HG03460 (cell line): ENCODE measurements around the gene RGCC.
A peak's percentile ranks its signal among the peaks of the same experiment; 100 is the strongest.
"Not testable (repeated sequence)": the region's sequence is repeated elsewhere in the genome, so short reads cannot be mapped to it uniquely, and the experiment has no call there.

ENCODE experiments used
- ATAC-seq: cut with Tn5 transposase; IDR thresholded peaks from one replicate; pipeline ENCODE4 v1.9.1; 2021; ENCODE audit not compliant: unreplicated experiment

The RGCC gene, protein sequence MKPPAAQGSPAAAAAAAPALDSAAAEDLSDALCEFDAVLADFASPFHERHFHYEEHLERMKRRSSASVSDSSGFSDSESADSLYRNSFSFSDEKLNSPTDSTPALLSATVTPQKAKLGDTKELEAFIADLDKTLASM

DNA sequence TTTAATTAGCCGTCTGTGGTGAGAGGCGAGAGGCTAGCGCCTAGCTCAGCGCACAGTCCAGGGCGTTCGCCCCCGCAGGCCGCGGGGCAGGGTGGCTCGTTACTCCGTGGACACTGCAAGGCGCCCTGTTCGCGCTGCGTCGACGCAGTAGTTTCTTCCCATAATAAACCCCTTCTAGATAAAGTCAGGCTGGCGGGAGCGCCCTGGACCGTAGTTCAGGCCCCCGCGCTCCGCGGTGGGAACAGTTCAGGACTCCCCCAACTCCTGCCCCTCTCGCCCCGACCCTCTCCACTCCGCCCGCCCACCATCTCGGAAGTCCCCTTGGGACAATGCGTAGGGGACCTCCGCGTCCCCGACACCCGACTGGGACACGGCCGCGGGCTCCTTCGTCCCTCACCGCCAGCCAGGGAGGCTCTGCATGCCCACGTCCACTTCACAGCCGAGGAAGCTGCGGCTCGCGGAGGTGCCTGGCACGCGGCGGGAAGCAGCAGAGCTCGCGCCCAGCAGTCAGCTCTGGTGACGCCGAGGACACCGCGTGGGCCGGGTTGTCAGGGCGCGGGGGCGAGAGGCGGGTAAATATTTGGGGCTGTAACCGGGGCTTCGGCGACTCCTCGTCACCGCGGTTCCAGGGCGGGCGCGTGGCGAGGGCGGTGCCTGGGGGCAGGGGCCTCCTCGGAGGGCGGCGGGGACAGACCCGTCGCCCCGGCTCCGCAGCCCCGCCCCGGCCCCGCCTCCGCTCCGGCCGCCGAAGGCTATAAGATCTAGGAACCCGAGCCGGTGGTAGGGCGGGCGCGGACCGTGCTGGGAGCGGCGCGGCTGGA, at the start of gene RGCC:
Gene RGCC, plus strand, starts transcription at position 783 of the 821 bp plus-strand sequence. CDS start 158 bp downstream, outside the sequence.
- ATAC-seq, result peak; percentile 54

DNA sequence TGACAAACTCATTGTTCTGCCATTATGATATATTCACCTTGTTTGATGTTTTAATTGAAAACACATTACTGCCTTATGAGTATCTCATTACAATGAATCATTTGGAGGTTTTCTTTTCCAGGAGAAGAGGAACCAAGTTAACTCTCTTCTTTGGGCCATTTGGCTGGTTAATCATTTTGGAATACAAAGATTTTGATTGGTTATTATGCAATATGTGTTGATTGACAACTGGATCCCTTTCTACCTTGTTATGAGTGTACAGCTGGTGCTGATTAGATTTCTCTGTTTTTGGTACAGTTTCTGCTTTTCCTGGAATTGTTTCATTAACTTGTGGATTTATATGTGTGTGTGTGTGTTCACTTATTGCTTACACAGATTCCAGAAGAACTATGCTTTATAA, 49.2 kb upstream of the RGCC start:
- no peak for ATAC-seq

DNA sequence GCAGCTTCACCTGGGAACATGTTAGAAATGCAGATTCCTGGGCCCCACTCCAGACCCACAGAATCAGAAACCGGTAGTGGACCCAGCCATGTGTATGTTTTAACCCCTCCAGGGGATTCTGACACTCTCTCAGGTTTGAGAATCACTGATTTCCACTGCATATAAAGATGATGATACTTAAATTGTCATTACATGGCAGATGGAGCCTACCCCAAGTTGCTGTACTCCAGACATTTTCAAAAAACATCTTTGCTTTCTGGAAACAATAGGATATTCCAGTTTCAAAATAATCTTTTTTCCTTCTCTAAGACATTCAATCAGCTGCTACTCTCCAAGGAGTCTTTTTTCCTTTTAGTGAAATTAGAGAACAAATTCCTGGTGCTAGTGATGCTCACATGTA, 48.6 kb upstream of the RGCC start:
- ATAC-seq, result no peak

DNA sequence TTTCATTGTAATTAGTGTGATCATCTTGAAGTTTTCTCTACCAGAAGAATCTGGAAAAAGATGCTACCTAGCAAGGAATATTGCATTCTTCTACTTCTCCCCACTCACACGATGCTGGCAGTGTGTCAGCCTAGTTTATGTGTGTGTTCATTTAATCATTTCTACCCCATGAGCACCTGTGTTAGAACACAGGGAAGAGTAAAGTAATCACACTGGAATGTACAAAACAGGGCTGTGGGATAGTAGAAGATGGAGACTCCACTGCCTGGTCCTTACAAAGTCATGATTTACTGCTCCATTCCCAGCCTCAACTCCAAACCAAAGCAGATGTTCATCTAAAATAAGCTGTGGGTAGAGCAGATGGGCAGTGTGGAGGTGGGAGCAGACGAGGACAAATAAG, 47.7 kb upstream of the RGCC start:
- no peak for ATAC-seq

DNA sequence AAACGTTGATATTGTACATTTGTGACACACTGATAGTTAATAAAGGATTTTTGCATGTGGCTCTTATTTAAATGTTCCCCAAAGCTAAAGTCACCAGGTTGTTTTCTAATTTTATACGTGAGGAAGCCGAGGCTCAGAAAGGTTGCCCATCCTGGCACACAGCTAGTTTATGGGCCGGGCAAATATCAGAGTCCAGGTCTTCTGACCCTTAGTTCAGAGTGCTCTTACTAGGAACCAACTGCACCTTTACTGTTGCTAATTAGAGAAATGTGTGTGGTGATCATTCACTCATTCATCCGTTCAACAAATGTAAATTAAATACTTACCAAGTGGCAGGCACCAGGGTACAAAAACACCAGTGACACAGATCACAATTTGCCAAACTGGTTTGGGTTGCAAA, 46.3 kb upstream of the RGCC start:
- ATAC-seq, result no peak

DNA sequence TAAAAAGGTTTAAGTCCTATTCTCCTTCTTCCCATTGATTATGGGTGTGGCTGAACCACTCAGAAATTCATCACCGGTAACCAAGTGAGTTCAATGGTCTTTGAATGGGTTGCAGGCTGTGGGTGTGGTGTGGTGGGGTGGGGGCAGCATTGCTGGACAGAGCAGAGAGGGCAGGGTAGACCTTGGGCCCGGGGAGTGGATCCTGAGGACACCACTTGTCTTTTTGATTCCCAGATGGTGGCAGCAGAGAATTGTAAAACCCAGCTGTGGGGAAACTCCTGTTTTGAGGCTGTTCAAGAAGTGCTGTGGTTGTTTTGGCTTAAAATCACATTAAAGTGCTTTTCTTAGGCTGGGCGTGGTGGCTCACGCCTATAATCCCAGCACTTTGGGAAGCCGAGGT, 45.8 kb upstream of the RGCC start:
- ATAC-seq, result no peak

DNA sequence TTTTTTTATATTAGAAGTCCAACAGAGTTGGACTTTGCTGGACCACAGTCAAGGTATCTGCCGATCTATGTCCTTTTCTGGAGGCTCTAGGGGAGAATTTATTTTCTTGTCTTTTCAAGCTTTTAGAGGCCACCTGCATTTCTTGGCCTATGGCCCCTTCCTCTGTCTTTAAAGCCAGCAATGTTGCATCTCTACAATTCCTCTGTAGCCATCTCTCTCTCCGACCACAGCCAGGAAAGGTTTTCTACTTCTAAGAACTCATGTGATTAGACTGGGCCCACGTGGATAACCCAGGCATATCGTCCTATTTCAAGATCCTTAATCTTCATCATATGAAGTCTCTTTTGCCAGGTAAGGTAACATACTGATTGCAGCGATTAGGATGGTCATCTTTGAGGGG, 43.5 kb upstream of the RGCC start:
- no peak for ATAC-seq

DNA sequence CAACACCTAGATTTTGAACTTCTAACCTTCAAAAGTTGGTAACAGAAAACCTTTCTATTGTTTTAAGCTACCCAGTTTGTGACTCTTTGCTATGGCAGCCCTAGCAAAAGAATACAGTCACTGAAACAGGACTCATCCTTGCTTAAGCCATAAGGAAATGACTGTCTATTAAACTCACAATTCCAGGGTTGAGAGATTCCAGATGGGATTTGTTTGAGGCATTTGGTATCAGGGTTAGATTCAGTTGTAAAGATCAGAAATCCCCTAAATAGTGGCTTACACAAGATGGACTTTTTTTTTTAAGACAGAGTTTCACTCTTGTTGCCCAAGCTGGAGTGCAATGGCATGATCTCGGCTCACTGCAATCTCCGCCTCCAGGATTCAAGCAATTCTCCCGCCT, 41.1 kb upstream of the RGCC start:
- no peak for ATAC-seq

DNA sequence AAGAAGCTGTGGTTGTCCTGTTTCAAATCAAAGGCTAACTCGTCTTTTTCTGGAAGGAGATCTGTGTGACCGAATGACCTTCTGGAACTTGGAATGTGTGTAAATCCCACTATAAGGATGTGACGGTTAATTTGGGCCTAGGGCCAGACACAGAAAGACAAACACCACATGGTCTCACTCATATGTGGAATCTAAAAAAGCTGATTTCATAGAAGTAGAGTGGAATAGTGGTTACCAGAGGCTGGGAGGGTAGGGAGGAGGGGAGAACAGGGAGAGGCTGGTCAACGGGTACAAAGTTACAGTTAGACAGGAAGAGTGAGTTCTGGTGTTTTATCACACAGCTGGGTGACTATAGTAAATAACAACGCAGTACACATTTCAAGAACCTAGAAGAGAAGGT, 39.3 kb upstream of the RGCC start:
- no peak for ATAC-seq

DNA sequence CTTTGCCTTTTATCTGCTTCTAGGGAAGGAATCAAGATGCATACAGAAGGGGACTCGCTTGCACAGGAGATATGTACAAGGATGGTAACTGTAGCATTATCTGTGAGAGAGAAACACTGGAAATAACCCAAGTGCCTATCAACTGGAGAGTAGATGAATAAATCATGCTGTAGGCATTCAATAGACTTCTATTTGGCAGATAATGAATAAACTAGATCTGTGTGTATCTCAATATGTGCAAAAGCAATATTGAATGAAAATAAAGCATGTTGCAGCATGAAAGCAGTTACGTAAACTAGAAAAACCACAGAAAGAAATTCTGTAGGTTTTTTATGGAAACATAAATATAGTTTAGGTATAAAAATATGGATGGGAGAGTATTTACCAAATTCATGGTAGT, 38.6 kb upstream of the RGCC start:
- no peak for ATAC-seq

DNA sequence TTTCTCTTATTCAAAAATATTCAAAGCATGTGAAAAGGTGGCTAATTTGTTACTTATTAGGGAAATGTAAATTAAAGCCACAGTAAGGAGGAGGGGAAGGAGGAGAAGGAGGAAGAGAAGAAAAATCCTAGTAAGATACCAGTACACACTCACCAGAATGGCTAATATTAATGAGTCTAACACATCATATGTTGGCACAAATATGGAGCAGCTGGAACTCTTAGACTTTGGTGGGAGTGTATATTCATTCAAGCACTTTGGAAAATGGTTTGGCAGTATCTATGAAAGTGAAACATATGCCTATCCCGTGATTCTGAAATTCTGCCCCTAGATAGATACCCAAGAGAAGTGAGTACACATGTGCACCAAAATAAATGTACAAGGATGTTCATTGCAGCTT, 38.1 kb upstream of the RGCC start:
- ATAC-seq, result no peak

DNA sequence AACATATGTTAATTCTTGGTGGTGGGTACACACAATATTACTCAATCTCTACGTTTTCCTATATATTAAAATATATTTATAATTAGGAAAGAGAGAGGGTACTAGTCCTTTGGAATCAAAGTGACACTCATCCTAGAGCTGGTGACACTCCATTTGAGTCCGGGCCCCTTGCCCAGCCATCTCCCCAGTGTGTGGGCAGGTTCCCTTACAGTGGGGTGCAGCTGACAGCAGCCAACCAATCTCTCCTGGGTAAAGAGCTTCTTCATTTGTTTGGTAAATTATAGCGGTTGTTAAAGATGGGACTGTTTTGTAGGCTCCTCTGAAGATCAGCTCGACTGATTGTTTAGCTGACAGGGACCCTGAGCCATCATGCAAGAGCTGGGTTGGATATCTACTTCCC, 37.2 kb upstream of the RGCC start:
- ATAC-seq, result no peak

DNA sequence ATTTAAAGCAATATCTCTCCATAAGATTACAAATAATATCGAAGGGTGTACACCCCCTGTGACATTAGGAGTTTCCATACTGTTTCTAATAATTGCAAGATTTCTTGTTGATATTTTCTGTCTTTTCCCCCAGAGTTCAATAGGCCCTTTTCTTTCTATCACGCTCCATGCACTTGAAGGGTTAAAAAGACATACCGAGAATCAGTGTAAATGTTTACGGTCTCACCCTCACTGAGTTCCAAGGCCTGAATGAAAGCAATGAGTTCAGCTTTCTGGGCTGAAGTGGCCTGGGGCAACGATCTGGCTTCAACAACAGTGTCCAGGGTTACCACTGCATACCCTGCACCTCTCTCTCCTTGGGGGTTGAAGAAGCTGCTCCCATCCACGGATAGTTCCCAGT, 36.0 kb upstream of the RGCC start:
- not testable (repeated sequence) for ATAC-seq

DNA sequence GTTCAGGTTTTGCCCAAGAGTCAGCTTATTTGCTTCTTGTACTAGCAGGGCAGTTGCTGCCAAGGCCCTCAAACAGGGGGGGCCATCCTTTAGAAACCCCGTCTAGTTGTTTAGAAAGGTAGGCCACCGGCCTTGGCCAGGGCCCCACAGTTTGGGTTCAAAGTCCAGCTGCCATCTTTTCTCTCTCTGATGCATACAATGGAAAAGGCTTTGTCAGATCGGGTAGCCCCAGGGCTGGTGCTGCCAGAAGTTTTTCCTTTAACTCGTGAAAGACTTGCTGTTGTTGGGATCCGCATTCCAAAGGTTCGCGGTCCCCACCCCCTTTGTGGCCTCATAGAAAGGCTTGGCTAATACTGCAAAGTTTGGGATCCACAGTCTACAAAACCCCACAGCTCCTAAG, 35.4 kb upstream of the RGCC start:
- not testable (repeated sequence) for ATAC-seq

DNA sequence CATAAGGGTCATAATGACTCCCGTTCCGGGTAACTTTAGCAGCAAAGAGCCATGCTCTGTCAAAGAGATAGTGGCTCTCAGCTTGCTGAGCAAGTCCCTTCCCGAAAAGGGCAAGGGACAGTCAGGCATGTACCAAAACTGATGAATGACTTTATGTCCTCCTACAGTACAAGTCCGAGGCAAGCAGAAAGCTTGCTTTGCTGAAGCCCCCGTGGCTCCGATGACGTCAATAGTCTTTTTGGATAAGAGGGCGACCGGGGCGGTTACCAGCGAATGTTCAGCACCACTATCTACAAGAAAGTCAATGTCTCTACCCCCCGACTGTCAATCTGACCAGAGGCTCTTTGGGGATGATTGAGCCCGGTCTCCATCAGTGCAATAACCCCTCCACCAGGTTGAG, 34.1 kb upstream of the RGCC start:
- ATAC-seq, result not testable (repeated sequence)

DNA sequence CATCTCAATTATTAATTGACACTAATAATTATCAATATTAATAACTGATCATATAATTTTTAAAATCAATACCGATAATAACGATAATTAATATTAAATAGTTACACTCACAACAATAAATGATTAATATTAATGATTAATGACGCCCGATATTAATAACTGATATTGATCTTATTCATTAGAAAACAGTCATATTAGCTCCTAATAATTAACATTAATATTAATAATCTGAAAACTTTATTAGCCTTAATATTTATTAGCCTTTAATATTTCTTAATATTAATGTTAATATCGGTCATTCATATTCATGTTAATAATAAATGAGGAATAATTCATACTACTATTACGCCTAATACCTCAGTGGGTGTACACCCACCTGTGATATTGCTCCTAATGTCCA, 32.7 kb upstream of the RGCC start:
- not testable (repeated sequence) for ATAC-seq

DNA sequence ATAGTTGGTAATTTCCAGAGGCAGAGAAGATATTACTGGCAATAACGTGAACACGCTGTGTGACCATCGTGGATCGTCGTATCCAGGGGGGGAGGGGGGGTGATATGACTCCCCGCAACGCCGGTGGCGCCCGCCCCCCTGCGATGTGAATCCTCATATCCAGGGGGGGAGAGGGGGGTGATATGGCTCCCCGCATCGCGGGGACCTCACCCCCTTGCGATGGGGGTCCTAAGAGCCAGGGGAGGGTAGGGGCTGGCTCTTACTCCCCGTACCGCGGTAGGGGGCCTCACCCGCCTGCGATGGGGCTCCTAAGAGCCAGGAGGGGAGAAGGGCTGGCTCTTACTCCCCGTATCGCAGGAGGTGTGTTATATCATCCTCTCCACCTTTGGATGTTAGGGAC, 31.3 kb upstream of the RGCC start:
- no peak for ATAC-seq

DNA sequence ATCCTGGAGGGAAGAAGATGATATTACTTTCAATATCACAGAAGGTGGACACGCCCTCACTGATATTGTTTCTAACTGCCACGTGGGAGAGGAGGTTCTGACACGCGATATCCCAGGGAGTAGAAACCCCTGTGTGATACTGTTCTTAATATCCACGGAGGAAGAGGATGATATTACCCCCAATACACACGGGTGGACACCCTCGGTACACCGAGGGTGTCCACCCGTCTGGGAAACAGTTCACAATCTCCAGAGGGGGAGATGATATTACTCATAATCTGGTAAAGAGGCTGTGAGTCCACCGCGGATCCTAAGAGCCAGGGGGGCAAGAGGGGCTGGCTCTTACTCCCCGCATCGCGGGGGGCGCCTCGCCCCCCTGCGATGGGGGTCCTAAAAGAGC, 29.7 kb upstream of the RGCC start:
- ATAC-seq, result no peak

DNA sequence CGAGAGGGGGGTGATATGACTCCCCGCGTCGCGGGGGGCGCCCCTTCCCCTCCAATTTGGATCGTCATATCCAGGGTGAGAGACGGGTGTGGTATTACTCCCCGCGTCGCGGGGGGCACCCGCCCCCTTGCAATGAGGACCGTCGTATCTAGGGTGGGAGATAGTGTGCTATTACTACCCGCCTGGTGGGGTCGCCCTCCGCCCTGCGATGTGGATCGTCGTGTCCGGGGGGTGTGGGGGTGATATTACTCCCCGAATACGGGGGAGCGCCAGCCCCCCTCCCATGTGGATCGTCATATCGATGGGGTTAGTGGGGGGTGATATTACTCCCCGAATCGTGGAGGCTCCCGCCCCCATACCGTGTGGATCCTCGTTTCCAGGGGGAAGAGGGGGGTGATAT, 29.2 kb upstream of the RGCC start:
- no peak for ATAC-seq

DNA sequence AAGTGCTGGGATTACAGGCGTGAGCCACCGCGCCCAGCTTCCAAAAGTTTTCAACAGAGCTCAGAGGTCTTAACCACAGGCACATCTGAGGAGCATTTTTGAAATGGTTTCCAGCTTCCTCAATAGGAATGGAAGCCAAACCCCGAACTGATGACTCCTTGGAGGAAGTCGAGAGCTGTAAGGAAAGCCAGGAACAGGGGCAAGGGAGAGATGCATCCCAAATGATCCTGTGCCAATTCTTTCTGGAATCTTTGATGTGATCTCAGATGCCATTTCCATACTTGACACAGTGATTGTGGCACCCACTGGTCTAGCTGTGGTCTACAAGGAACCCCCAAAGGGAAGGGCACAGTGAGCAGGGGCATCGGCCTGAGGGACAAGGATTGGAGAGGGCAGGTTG, 23.3 kb upstream of the RGCC start:
- ATAC-seq, result not testable (repeated sequence)

DNA sequence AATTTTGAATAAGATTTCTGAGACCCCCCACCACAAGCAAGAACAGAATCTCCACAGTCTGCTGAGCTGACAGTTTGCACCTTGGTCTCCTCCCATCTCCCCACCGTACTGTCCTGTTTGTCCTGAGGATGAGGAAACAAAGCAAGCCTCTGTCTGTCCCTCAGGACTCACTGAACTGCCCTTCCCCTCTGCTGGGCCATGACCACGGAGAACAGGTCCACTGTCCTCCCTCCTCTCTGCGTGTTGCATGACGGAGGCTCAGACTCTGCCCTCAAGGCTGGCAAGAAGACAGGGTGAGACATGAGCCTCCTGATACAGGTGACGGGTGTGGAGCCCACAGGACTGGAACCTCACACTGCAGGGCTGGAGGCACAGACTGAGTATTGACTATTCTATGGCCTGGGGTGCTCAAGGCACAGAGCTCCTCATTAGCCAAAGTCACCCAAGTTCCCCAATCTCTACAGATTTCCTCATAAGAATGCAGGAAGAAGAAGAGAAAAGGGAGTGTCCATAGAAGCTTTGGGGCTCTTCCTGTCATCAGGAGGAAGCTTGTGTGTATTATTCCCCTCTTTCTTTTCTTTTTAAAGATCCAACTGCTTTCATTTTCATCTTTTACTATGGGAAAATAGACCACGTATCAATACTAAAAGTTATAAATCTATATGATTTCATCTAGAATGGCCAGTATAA, 22.4 kb upstream of the RGCC start:
- ATAC-seq, result no peak

DNA sequence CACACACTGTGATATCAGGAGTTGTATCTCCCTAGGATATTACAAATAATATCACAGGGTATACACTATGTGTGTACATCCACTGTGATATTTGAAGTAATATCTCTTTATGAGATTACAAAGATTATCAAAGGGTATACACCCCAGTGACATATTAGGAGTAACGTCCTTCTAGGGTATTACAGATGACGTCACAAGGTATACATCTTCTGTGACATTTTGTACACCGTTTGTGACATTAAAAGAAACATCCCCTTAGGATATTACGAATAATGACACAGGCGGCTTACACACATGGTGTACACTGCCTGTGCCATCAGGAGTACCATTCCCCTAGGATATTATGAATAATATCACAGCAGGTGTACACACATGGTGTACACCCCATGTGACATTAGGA, 13.4 kb upstream of the RGCC start:
- no peak for ATAC-seq
